Astrocyte of the cerebellum (primary cell): ENCODE results near the gene ZFAND2A.

Experiments used
- DNase-seq: peaks from one replicate; pipeline ENCODE4 v3.0.0-alpha.2; 2011; ENCODE audit warnings: low read depth
- H3K4me3 ChIP-seq: 2 replicates; pipeline ENCODE4 v1.5.1; 2011; ENCODE audit warnings: mild to moderate bottlenecking, low read depth, low read length, moderate library complexity
- CTCF ChIP-seq: IDR thresholded peaks from 2 replicates; pipeline ENCODE4 v1.5.1; 2012; ENCODE audit warnings: low read length, low read depth, moderate library complexity, mild to moderate bottlenecking; ENCODE audit errors: missing control alignments
- in situ Hi-C: cut with HindIII; loops from 2 replicates; pipeline ENCODE4 v1.10.0; 2017; ENCODE audit warnings: low sequenced_read_pairs

Gene ZFAND2A

GRCh38 chr7:1188720-1189294 lies 28.8 kb upstream of the ZFAND2A start:
- H3K4me3 ChIP-seq: no peak overlapping the region
- in situ Hi-C loops: no loop called here
- no peak for DNase-seq
- TF ChIP-seq CTCF: no peak

- DNase-seq: no peak
- no peak overlapping the region for H3K4me3 ChIP-seq
- no peak for TF ChIP-seq CTCF
- in situ Hi-C loops: no loop called here
These were observed 27.1 kb upstream of the ZFAND2A start for GRCh38 chr7:1187127-1187526.

GRCh38 chr7:1181640-1182039 lies 21.6 kb upstream of the ZFAND2A start:
- TF ChIP-seq CTCF: no peak
- in situ Hi-C loops: no loop called here
- DNase-seq: no peak
- no peak overlapping the region for H3K4me3 ChIP-seq

GRCh38 chr7:1181031-1181430 lies 21.0 kb upstream of the ZFAND2A start:
- H3K4me3 ChIP-seq: no peak overlapping the region
- DNase-seq: no peak
- TF ChIP-seq CTCF: no peak
- in situ Hi-C loops: no loop called here

- in situ Hi-C loops: no loop called here
- H3K4me3 ChIP-seq: no peak overlapping the region
- no peak for DNase-seq
- TF ChIP-seq CTCF: peak; percentile 66
These were observed 16.9 kb upstream of the ZFAND2A start for GRCh38 chr7:1176891-1177373.

GRCh38 chr7:1175967-1176851 lies 16.2 kb upstream of the ZFAND2A start:
- H3K4me3 ChIP-seq: no peak overlapping the region
- TF ChIP-seq CTCF: peak; percentile 89
- no peak for DNase-seq
- in situ Hi-C loops: no loop called here
